ENCODE results near the gene BABAM2.

BABAM2 gene

GRCh38 chr2:28314968-28315367 lies 424.4 kb downstream of the BABAM2 start:
- Histone ChIP-seq H3K4me1 (ENCODE audit: insufficient read depth, low read length) (no peaks in the 10 kb centered on the region), H3K36me3 (ENCODE audit: insufficient read depth, low read length) (no peaks in the 10 kb centered on the region), H3K9me3 (ENCODE audit: insufficient read depth, low read length, severe bottlenecking) (no peaks in the 10 kb centered on the region), H3K4me2 (ENCODE audit: insufficient read depth, low read length) (no peak overlapping the region), H2AFZ (ENCODE audit: low read depth, low read length) (no peak overlapping the region), H3K4me3 (ENCODE audit: low read depth in 1 of 2, low read length in 2 of 2) (no peak overlapping the region), H3K9ac (ENCODE audit: low read depth, low read length) (no peak overlapping the region), H3K27ac (ENCODE audit: low read length) (no peak overlapping the region), H4K20me1 (ENCODE audit: insufficient read depth, low read length) (no peaks in the 10 kb centered on the region), H3K79me2 (ENCODE audit: insufficient read depth, low read length) (no peaks in the 10 kb centered on the region), H3K27me3 (ENCODE audit: insufficient read depth, low read length, poor library complexity) (no peaks in the 10 kb centered on the region)
- TF ChIP-seq EZH2 (IDR thresholded peaks at IDR 0.05; ENCODE audit: borderline replicate concordance, low read depth, low read length, severe bottlenecking) (no peak), CTCF (IDR thresholded peaks at IDR 0.05; ENCODE audit: borderline replicate concordance, extremely low read depth, low read length, poor library complexity, severe bottlenecking) (no peak)
- ATAC-seq (ENCODE audit: insufficient read depth, low read depth), result no peak
- DNase-seq, result no peak

GRCh38 chr2:28316546-28317335 lies 426.2 kb downstream of the BABAM2 start:
- H3K4me2 ChIP-seq (ENCODE audit: insufficient read depth, low read length), result no peak overlapping the region
- no peaks in the 10 kb centered on the region for H3K4me1 ChIP-seq (ENCODE audit: insufficient read depth, low read length)
- no peaks in the 10 kb centered on the region for H4K20me1 ChIP-seq (ENCODE audit: insufficient read depth, low read length)
- H3K4me3 ChIP-seq (ENCODE audit: low read depth in 1 of 2, low read length in 2 of 2), result no peak overlapping the region
- DNase-seq, result no peak
- no peaks in the 10 kb centered on the region for H3K9me3 ChIP-seq (ENCODE audit: insufficient read depth, low read length, severe bottlenecking)
- H3K36me3 ChIP-seq (ENCODE audit: insufficient read depth, low read length), result no peaks in the 10 kb centered on the region
- TF ChIP-seq CTCF (IDR thresholded peaks at IDR 0.05; ENCODE audit: borderline replicate concordance, extremely low read depth, low read length, poor library complexity, severe bottlenecking), result no peak
- H2AFZ ChIP-seq (ENCODE audit: low read depth, low read length), result no peak overlapping the region
- H3K27ac ChIP-seq (ENCODE audit: low read length), result no peak overlapping the region
- no peaks in the 10 kb centered on the region for H3K27me3 ChIP-seq (ENCODE audit: insufficient read depth, low read length, poor library complexity)
- H3K79me2 ChIP-seq (ENCODE audit: insufficient read depth, low read length), result no peaks in the 10 kb centered on the region
- no peak overlapping the region for H3K9ac ChIP-seq (ENCODE audit: low read depth, low read length)
- no peak for ATAC-seq (ENCODE audit: insufficient read depth, low read depth)

- no peaks in the 10 kb centered on the region for H4K20me1 ChIP-seq (ENCODE audit: insufficient read depth, low read length)
- no peaks in the 10 kb centered on the region for H3K27me3 ChIP-seq (ENCODE audit: insufficient read depth, low read length, poor library complexity)
- H2AFZ ChIP-seq (ENCODE audit: low read depth, low read length), result no peak overlapping the region
- no peaks in the 10 kb centered on the region for H3K79me2 ChIP-seq (ENCODE audit: insufficient read depth, low read length)
- H3K4me2 ChIP-seq (ENCODE audit: insufficient read depth, low read length), result no peak overlapping the region
- H3K4me3 ChIP-seq (ENCODE audit: low read depth in 1 of 2, low read length in 2 of 2), result no peak overlapping the region
- ATAC-seq (ENCODE audit: insufficient read depth, low read depth), result no peak
- no peak for DNase-seq
- no peak overlapping the region for H3K27ac ChIP-seq (ENCODE audit: low read length)
- TF ChIP-seq EZH2 (IDR thresholded peaks at IDR 0.05; ENCODE audit: borderline replicate concordance, low read depth, low read length, severe bottlenecking) (no peak), CTCF (IDR thresholded peaks at IDR 0.05; ENCODE audit: borderline replicate concordance, extremely low read depth, low read length, poor library complexity, severe bottlenecking) (no peak)
- H3K9me3 ChIP-seq (ENCODE audit: insufficient read depth, low read length, severe bottlenecking), result no peaks in the 10 kb centered on the region
- H3K4me1 ChIP-seq (ENCODE audit: insufficient read depth, low read length), result no peaks in the 10 kb centered on the region
- no peak overlapping the region for H3K9ac ChIP-seq (ENCODE audit: low read depth, low read length)
- H3K36me3 ChIP-seq (ENCODE audit: insufficient read depth, low read length), result no peaks in the 10 kb centered on the region
These were observed 426.9 kb downstream of the BABAM2 start for GRCh38 chr2:28317390-28317789.

Data from DND-41 (cell line).